Inflammatory macrophage (primary cell): Measurements from ENCODE around the gene MET.
"Not testable (repeated sequence)": the region's sequence is repeated elsewhere in the genome, so short reads cannot be mapped to it uniquely, and the experiment has no call there.

Source experiments
- DNase-seq, 2 donors: peaks; one replicate each; pipeline ENCODE4 v3.0.0-alpha.2; 2020 to 2022

The MET gene

DNA sequence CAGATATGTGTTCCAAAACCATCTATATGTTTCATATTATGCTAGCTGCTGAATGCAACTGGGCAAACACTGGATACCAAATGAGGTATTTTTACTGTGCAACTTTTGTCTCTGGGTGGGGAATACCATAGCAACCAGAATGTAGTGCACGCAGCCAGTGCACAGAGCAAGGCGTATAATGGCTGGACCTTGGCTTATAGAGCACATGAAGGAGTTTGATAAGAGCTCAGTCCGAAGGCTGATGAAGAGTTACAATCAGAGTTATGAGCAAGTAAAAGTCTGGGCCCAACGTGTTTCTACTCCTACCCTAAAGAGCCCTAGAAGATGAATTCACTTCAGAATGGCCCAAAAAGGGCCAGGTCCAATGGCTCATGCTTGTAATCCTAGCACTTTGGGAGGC, 82.2 kb downstream of the MET start:
- no peak for DNase-seq

DNA sequence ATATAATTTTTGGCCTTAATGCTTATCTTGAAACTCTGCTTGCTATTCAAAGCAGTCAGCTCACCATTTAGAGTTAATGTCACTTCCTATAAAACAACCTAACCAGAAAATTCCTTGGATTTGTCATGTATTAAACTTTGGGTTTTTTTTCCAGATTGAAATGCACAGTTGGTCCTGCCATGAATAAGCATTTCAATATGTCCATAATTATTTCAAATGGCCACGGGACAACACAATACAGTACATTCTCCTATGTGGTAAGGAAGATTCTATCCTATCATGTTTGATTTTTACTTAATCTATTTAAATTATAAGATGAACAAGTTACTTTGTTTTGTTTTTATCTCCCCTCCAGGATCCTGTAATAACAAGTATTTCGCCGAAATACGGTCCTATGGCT, 85.3 kb downstream of the MET start:
- DNase-seq = no peak

- not testable (repeated sequence) for DNase-seq
Measured at GRCh38 chr7:116759642-116760041, 87.6 kb downstream of the MET start.

- DNase-seq = no peak
Measured at GRCh38 chr7:116762971-116763370, 91.0 kb downstream of the MET start.

- no peak for DNase-seq
Measured at GRCh38 chr7:116763647-116764046, 91.7 kb downstream of the MET start.

DNA sequence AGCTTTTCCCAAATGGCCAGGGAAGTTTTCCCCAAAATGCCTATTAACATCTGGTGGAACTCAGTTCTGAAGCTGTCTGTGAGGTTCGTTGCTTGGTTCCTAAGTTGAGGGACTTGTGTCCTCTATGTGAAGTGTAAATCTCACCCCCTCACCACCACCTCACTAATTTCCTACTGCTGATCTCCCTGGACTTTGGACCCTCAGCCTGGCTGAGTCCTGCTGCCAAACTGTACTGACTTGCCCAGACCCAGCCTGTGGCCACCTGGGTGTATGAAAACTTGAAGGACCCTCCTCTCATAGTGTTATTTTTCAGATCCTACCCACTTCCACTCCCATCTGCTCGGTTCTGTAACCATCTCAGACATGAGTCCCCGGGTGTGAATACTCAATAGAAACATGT, 94.9 kb downstream of the MET start:
- DNase-seq = no peak

GRCh38 chr7:116769546-116769945, 97.5 kb downstream of the MET start:
- DNase-seq = no peak

DNA sequence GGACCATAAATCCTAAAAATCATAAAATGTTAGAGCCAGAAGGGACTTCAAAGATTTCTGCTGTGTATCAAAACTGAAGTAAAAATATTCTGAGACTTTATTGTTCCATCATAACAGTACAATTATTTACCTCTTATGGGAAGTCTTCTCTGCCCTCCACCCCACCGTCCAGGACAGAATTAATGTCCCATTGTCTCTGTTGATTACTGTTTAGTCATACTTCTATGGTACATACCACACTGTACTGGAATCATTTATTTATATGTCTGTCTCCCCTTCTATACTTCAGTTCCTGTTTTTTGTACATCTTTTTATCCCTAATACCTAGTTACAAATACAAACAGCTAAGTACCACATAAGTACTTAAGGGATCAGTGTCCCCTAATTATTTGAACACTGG, 98.9 kb downstream of the MET start:
- no peak for DNase-seq

DNA sequence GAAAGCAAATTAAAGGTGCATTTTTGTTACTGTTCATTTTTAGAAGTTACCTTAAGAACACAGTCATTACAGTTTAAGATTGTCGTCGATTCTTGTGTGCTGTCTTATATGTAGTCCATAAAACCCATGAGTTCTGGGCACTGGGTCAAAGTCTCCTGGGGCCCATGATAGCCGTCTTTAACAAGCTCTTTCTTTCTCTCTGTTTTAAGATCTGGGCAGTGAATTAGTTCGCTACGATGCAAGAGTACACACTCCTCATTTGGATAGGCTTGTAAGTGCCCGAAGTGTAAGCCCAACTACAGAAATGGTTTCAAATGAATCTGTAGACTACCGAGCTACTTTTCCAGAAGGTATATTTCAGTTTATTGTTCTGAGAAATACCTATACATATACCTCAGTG, 99.6 kb downstream of the MET start:
- no peak for DNase-seq

GRCh38 chr7:116772423-116772863, 100.4 kb downstream of the MET start:
- DNase-seq = no peak

- DNase-seq = no peak
Measured at GRCh38 chr7:116772926-116773749, 101.1 kb downstream of the MET start.

DNA sequence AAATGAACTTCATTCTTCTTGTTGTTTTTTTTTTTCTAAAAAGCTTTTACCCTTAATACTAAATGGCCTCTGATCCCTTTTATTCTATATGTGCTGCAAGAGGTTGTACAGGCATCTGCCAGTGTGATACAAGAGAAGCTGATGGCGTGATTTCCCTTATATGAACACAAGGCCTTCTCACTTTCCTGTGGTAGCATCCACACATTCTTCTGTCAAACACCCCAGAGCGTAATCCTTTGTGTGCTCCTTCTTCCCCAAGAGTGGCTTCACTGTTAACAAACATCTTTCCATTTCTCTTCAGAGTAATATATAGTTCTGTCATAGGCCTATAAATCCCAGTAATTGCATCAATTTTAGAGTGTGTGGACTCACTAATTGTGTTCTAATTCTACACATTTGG, 104.0 kb downstream of the MET start:
- DNase-seq = no peak

DNA sequence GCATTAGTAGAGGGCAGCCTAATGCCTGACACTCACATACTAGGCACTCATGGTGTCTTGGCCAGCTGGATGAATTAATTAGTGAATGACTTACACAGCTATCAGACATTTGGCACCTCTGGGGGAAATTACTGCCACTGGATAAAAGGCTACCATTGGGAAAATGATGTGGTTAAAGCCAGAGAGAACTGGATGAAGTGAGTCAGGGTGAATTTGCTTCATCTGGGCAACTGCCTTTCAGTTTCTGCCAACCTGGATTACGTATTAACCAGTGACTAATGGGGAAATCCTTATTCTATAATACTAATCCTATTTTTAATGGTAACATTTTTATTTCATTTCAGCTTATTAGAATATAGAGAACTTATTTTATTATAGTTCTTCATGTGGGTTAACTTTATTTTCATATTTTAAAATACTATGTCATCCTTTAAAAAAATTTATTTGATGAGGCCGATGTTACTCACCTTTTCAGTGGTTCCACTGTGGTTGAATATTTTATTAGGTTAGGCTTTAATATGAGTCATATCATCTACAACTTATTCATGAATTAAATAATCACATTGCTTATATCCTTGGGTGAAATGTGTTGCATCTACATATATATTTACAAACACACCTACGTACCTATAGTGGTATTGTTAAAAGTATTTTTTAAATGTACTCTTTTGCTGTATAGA, 104.8 kb downstream of the MET start:
- DNase-seq = no peak

- DNase-seq = no peak
Measured at GRCh38 chr7:116777651-116778281, 105.8 kb downstream of the MET start.

- no peak for DNase-seq
Measured at GRCh38 chr7:116779216-116779615, 107.2 kb downstream of the MET start.

- DNase-seq = no peak
Measured at GRCh38 chr7:116779931-116780330, 107.9 kb downstream of the MET start.

DNA sequence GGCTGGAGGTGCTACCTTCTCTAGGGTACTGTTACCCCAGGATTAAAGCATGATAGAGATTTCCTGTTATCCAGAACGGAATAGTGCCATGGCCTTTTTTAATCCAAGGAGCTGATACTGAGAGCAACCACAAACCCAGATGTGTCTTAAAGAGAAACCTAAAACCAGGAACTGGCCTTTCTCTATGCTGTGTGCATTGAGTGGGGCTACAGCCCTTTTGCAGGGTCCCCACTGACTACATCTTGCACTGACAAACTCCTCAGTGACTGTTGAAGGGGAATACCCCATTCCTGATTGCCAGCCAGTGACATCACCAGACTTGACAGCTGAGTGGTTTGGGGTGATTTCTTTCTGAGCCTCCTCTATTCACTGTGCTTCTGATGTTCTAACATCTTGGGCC, 108.5 kb downstream of the MET start:
- DNase-seq = no peak

GRCh38 chr7:116780966-116781365, 109.0 kb downstream of the MET start:
- no peak for DNase-seq

- DNase-seq = no peak
Measured at GRCh38 chr7:116781584-116781983, 109.6 kb downstream of the MET start.

- no peak for DNase-seq
Measured at GRCh38 chr7:116782177-116782711, 110.2 kb downstream of the MET start.

- no peak for DNase-seq
Measured at GRCh38 chr7:116783666-116784318, 111.8 kb downstream of the MET start.

DNA sequence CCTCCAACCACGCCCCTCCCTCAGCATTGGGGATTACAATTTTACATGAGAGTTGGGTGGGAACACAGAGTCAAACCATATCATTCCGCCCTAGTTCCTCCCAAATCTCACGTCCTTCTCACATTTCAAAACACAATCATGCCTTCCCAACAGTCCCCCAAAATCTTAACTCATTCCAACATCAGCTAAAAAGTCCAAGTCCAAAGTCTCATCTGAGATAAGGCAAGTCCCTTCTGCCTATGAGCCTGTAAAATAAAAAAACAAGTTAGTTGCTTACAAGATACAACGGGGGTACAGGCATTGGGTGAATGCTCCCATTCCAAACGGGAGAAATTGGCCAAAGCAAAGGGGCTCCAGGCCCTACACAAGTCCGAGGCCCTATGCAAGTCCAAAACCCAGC, 112.7 kb downstream of the MET start:
- no peak for DNase-seq

DNA sequence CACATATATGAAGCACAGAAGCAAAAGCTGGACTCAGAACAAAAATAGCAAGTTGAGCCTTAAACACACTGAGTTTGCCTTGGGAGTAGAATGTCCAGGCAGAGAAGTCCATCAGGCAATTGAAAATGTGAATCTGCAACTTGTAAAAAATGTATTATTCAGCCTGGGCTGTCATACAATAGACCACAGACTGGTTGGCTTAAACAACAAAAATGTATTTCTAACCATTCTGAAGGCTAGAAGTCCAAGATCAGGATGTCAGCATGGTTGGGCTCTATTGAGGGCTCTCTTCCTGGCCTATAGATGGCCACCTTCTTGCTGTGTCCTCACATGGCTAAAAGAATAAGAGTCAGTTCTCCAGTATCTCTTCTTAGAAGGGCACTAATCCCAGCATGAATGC, 113.8 kb downstream of the MET start:
- no peak for DNase-seq
